Measurements from ENCODE around the gene CRABP2.

The CRABP2 gene

DNA sequence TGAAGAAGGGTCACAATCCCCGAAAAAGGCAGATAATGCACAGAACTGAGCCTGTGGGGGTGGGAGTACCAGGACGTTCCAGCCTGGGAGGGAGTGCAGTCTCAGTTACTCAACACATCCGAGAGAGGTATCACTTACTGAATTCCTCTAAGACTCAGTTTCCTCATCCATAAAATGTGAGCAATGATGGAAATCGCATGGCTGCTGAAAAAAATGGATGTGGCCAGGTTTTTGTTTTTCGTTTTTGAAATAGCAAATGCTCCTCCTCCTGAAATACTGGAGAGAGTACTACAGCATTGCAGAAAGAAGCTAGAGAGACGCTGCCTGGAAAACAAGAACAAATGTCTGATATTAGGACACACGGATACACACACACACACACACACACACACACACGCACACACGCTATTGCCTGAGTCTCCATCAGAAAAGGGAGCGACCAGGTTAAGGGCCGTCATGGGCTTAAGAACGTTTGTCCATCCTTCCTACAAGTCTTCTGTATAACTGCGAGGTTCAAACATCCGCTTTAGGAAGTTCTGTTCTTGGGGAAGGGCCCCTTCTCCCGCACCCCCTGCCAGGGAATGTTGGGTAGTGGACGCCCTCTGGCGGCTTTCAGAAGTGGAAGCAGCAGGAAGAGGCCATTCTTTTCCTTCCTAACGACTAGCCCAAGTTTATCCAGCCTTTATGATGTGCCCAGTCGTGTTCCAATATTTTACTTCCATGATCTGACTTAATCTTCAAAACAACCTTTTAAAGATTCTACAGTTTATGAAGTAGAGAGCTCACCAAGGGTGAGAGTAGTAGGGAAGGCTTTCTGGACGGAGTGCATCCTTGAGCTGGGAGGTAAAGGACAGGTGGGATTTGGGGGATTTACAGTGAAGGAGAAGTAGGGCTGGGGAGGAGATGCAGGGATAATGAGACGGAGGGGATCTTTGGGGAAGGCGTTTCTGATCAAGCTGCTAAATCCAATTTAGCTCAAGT lies 27.5 kb downstream of the CRABP2 start:
- peak; percentile 76 for DNase-seq (ENCODE audit: low spot score)
- TF ChIP-seq, protein P1, sequence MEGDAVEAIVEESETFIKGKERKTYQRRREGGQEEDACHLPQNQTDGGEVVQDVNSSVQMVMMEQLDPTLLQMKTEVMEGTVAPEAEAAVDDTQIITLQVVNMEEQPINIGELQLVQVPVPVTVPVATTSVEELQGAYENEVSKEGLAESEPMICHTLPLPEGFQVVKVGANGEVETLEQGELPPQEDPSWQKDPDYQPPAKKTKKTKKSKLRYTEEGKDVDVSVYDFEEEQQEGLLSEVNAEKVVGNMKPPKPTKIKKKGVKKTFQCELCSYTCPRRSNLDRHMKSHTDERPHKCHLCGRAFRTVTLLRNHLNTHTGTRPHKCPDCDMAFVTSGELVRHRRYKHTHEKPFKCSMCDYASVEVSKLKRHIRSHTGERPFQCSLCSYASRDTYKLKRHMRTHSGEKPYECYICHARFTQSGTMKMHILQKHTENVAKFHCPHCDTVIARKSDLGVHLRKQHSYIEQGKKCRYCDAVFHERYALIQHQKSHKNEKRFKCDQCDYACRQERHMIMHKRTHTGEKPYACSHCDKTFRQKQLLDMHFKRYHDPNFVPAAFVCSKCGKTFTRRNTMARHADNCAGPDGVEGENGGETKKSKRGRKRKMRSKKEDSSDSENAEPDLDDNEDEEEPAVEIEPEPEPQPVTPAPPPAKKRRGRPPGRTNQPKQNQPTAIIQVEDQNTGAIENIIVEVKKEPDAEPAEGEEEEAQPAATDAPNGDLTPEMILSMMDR (IDR thresholded peaks at IDR 0.05; ENCODE audit: extremely low read depth, missing control alignments): peak; percentile 57

DNA sequence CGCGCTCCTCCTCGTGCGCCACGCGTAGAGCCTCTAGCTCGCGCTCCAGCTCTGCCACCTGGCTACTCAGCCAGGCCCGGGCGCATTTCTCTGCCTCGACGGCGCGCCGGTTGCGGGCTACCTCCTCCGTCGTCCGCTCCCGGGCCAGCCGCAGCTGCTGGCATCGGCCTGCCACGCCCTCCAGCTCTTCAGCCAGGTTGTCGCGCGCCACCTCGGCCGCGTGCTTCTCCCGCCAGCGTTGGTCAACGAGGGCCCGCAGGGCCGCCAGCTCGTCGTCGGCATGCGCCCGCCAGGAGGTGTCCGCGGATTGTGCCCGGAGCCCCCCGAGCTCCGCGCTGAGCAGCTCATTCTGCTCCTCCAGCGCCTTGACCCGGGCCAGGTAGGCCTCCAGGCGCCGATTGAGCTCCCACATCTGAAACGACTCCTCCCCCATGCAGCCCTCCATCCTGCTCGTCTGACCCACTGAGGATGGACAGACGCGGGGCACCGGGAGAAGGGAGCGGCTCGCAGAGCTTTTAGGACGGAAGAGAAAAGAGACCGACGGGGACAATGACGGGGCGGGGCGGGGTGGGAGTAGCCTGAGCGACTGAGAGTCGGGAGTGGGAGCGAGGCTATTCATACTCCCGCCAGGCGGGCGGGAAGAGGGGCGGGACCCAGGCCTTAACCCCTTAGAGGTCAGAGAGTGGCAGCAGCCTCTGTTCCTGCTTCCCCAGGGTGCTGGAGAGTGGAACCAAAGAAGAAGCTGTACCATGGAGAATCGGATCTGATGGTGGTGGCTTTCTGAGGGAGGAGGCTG lies 28.4 kb downstream of the CRABP2 start, which contains the start of gene NES:
NES (minus strand) TSS at position 588 of the 796 bp plus-strand sequence; CDS start at position 445, 143 bp downstream.
- DNase-seq (ENCODE audit: low spot score): no peak
- TF ChIP-seq, protein P1 (IDR thresholded peaks at IDR 0.05; ENCODE audit: extremely low read depth, missing control alignments): no peak

GRCh38 chr1:156676114-156676819 lies 29.1 kb downstream of the CRABP2 start:
- no peak for DNase-seq (ENCODE audit: low spot score)
- TF ChIP-seq, protein P1 (IDR thresholded peaks at IDR 0.05; ENCODE audit: extremely low read depth, missing control alignments): no peak

DNA sequence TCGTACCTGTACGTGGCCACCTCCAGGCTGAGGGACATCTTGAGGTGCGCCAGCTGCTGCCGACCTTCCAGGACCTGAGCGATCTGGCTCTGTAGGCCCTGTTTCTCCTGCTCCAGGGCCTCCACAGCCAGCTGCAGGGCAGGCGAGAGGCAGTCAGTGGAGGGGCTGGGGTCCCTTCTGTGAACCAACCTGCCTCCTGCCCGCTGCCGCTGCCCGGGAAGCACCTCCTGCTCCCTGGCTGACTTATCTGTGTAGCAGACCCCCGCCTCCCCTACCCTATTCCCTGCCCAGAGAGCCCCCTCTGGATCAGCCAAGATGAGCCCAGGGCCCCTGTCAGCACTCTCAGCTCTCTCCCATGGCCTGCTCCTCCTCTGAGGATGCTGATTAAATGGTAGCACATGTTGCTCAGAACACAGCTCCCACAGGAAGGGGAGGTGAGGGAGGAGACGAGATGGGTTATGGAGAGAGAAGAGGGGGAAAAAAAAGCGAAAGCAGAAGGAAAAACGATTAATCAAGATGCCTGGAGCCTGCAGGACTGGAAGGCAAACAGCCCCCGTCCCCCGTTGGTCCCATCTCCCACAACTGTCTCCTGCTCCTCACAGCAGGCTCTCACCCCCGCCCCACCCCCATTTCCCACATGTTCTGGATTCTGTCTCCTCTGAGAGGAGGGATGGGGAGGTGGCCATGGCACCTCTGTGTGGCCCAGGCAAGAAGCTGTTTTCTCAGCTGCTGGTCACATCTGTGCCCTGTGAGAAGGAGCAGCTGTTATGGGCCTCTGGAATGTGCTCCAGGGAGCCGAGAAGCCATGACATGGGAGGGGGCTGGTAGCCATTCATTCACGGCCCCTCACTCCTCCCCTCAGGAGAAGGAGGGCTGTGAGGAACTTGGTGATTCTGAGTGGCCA lies 29.9 kb downstream of the CRABP2 start:
- TF ChIP-seq, protein P1 (IDR thresholded peaks at IDR 0.05; ENCODE audit: extremely low read depth, missing control alignments): no peak
- DNase-seq (ENCODE audit: low spot score): no peak

- TF ChIP-seq, protein P1 (IDR thresholded peaks at IDR 0.05; ENCODE audit: extremely low read depth, missing control alignments): no peak
- DNase-seq (ENCODE audit: low spot score): no peak
Observed at GRCh38 chr1:156673387-156674121, 31.8 kb downstream of the CRABP2 start.

DNA sequence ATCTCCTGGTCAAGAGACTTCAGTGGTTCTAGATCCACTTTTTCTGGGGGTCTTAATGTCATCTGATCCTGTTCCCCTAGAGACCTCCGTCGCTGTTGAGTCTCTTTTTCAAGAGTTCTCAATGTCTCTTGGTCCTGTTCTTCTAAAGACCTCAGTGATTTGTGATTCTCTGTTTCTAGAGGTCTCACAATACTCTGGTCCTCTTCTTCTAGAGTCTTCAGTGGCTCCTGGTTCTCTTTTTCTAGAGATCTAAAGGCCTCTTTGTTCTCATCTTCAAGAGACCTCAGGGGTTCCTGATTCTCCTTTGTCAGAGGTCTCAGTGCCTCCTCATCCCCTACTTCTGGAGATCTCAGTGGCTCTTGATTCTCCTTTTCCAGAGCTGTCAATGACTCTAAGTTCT lies 33.6 kb downstream of the CRABP2 start:
- no peak for DNase-seq (ENCODE audit: low spot score)
- TF ChIP-seq, protein P1 (IDR thresholded peaks at IDR 0.05; ENCODE audit: extremely low read depth, missing control alignments): no peak

Measured in GM20000 (cell line).